ENCODE measurements around the gene ASCL5. TPM values are rescaled to one million over a fixed set of nuclear protein-coding genes. Genes with fewer than 3 reads are reported as not detected.

The ASCL5 gene
- total RNA-seq, 2 donors from 2014 or later: not detected

DNA sequence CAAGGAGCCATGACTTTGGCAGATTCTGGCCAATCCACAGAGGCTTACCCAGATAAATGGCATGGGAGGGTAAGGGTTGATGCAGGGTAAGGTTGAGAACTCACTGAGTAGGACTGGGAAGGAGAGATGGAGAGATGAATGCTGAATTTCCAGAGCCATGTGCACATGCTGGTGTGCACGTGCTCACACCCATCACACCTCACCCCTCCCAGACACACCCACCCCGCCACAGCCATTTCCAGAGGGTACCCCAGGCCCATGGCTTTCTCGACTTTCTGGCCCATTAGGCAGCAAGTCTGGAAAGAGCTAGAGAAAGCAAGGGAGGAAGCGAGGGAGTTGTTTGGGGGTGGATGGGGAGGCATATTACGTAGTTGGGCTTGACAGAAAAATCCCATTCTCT, 16.4 kb downstream of the ASCL5 start:
- Histone ChIP-seq H3K27me3 (no peaks in the 10 kb centered on the region), H3K36me3 (no peaks in the 10 kb centered on the region), H3K4me1 (peaks cover 0 to 8% of the 10 kb centered on the region in 2 donors), H3K4me3 (no peak overlapping the region), H3K27ac (no peak overlapping the region), H3K9me3 (no peaks in the 10 kb centered on the region)
- TF ChIP-seq, protein P1, sequence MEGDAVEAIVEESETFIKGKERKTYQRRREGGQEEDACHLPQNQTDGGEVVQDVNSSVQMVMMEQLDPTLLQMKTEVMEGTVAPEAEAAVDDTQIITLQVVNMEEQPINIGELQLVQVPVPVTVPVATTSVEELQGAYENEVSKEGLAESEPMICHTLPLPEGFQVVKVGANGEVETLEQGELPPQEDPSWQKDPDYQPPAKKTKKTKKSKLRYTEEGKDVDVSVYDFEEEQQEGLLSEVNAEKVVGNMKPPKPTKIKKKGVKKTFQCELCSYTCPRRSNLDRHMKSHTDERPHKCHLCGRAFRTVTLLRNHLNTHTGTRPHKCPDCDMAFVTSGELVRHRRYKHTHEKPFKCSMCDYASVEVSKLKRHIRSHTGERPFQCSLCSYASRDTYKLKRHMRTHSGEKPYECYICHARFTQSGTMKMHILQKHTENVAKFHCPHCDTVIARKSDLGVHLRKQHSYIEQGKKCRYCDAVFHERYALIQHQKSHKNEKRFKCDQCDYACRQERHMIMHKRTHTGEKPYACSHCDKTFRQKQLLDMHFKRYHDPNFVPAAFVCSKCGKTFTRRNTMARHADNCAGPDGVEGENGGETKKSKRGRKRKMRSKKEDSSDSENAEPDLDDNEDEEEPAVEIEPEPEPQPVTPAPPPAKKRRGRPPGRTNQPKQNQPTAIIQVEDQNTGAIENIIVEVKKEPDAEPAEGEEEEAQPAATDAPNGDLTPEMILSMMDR (IDR thresholded peaks at IDR 0.05): no peak
- DNase-seq (ENCODE audit: low spot score): no peak

DNA sequence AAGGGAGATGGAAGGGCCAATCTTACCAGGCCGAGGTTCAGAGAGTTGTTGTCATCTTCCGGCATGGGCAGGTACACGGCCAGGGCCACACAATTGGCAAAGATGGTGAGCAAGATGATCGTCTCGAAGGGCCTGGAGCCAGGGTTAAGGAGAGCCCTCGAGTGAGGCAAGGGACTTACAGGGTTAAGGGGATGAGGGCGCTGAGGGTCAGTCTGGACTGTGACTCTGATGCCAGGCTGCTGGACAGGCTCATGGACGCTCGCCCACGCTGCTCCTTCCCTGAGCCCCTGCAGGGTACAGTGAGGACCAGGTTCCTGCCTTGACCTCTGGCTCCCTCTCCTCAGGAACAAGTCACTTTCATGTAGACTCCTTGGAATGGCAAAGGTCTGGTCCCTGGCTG, 16.8 kb downstream of the ASCL5 start:
- Histone ChIP-seq H3K36me3 (no peaks in the 10 kb centered on the region), H3K4me1 (peaks cover 0 to 8% of the 10 kb centered on the region in 2 donors), H3K9me3 (no peaks in the 10 kb centered on the region), H3K4me3 (no peak overlapping the region), H3K27me3 (no peaks in the 10 kb centered on the region), H3K27ac (no peak overlapping the region)
- TF ChIP-seq, protein P1 (IDR thresholded peaks at IDR 0.05): no peak
- no peak for DNase-seq (ENCODE audit: low spot score)

DNA sequence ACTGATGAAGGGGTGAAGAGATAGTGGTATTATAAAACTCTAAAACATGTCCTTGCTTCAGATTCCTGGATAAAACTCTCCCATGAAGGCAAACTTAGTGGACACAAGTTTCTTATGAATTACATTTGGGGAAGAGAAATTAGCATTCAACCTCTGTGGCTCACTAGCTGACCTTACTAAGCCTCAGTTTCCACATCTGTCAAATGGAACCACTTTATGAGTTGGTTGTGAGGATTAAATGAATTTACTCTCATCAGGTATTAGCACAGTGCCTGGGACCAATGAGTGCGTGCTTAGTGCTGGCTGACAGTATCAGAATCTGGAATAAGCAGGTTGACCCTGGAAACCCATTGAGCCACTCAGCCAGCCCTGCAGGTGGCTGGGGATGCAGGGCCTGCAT, 17.3 kb downstream of the ASCL5 start:
- TF ChIP-seq, protein P1 (IDR thresholded peaks at IDR 0.05): no peak
- Histone ChIP-seq H3K27me3 (no peaks in the 10 kb centered on the region), H3K9me3 (no peaks in the 10 kb centered on the region), H3K36me3 (no peaks in the 10 kb centered on the region), H3K27ac (no peak overlapping the region), H3K4me3 (no peak overlapping the region), H3K4me1 (peaks cover 0 to 5% of the 10 kb centered on the region in 2 donors)
- no peak for DNase-seq (ENCODE audit: low spot score)

DNA sequence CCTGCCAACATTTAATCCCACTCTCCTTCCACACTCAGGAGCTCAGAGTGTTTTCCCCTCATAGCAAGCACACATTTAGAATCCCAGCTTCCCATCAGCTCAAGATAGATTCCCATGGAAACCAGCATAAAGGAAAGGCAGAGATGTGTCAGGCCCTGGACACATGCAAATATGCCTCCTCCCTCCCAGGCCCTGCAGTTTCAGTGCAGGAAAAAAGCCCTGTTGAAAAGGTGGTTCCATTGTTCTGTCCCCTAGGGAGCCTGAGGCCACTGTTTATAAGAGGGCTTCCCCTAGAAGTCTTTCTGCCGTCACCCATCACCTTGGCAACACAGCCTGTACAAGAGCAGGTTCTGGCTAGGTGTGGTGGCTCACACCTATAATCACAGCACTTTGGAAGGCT, 18.4 kb downstream of the ASCL5 start:
- Histone ChIP-seq H3K36me3 (no peaks in the 10 kb centered on the region), H3K4me3 (no peak overlapping the region), H3K27me3 (no peaks in the 10 kb centered on the region), H3K9me3 (no peaks in the 10 kb centered on the region), H3K27ac (no peak overlapping the region), H3K4me1 (no peaks in the 10 kb centered on the region)
- DNase-seq (ENCODE audit: low spot score): no peak
- TF ChIP-seq, protein P1 (IDR thresholded peaks at IDR 0.05): no peak

DNA sequence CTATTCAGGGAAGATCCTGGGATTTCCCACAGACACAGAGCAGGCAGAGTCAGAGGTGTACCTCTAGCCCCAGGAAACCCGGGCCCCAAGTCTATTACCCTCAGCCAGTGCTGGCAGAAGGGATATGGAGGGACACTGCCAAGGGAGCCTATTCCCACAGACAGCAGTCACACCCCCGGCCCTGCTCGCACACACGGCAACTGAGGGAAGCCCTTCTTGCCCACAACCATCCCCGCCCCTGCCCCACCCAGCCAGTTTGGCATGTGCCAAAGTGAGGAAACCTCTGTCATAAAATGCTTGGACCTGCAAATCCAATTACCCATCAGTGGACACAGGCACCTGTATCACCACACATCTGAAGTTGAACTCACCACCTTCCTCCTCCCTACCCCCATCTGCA, 21.3 kb downstream of the ASCL5 start:
- TF ChIP-seq, protein P1 (IDR thresholded peaks at IDR 0.05): no peak
- no peaks in the 10 kb centered on the region for H3K9me3 ChIP-seq
- no peaks in the 10 kb centered on the region for H3K27me3 ChIP-seq
- H3K4me1 ChIP-seq: no peaks in the 10 kb centered on the region
- DNase-seq (ENCODE audit: low spot score): no peak
- H3K27ac ChIP-seq: no peak overlapping the region
- H3K4me3 ChIP-seq: no peak overlapping the region
- no peaks in the 10 kb centered on the region for H3K36me3 ChIP-seq

DNA sequence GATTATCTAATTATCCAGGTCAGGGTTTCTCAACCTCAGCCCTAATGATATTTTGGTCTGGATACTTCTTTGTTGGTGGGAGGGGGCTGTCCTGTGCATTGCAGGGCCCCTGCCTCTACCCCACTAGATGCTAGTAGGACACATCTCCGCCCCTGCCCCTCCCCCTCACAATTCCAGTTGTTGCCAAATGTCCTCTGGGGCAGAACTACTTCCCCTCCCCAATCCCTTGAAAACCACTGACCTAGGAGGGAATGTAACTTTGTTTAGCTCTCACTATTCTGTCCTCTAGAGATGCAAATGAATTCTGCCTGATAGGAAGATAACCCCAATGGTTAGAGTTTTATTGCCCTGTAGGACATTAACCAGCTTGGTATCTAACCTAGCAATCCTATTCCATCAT, 22.8 kb downstream of the ASCL5 start:
- TF ChIP-seq, protein P1 (IDR thresholded peaks at IDR 0.05): no peak
- Histone ChIP-seq H3K27ac (no peak overlapping the region), H3K9me3 (no peaks in the 10 kb centered on the region), H3K36me3 (no peaks in the 10 kb centered on the region), H3K4me3 (no peak overlapping the region), H3K27me3 (no peaks in the 10 kb centered on the region), H3K4me1 (no peaks in the 10 kb centered on the region)
- DNase-seq (ENCODE audit: low spot score): no peak

All from right atrium auricular region (tissue), 2 donors.